Kasumi-1 (cell line): ENCODE data around the gene TJP1.

Experiments
- DNase-seq, 2 experiments: peaks; one replicate each; lab custom pipeline; 2025; lab: John Stamatoyannopoulos, UW

TJP1 gene

DNA sequence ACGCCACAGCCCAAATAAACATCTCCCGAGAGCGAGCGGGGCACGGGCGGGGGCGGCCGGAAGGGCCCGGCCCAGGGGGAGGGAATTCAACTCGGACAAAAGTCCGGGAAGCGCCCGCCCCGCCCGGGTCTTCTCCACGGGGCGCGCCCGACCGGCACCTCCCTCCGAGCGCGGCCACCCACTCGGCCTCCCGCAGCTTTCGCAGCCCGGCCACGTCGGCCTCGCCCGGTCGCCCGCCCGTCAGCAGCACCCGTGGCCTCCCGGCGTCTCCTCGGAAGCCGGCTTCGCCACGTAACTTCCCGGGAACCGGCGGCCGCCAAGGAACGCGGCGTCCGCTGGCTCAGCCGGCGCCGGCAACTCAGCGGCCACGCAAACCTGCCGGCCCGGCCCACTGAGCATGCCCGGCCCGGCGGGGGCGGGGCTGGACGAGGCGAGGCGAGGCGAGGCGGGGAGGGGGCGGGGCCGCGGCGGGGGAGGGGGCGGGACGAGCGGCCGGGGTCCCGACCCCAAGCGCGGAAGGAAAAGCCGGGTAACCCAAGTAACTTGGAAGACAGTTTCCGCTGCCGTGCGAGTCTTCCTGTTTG lies at the start of gene TJP1:
TJP1 (minus strand) TSS at position 369 of the 584 bp plus-strand sequence. CDS start 440 bp downstream, outside the sequence.
- DNase-seq: no peak

DNA sequence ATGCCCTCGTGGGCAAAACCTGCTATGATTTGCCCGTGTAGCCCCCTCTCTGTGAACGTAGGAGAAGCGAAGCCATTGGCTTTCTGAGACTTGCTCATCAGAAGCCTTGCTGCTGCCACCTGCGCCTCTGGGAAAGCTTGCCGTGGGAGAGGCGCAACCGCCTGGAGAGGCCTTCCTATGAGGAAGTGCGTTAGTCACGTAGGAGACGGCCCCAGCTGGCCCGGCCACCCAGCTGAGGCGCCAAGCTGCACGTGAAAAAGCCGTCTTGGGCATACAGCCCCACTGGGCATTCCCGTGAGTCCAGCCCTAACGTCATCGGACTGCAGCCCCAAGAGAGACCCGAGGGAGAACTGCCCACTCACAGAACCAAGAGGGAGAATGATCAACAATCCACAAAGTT lies 49.1 kb upstream of the TJP1 start:
- no peak for DNase-seq

- DNase-seq: no peak
Observed at GRCh38 chr15:29870495-29871151, 48.4 kb upstream of the TJP1 start.

- no peak for DNase-seq
Observed at GRCh38 chr15:29867241-29868000, 45.2 kb upstream of the TJP1 start.

DNA sequence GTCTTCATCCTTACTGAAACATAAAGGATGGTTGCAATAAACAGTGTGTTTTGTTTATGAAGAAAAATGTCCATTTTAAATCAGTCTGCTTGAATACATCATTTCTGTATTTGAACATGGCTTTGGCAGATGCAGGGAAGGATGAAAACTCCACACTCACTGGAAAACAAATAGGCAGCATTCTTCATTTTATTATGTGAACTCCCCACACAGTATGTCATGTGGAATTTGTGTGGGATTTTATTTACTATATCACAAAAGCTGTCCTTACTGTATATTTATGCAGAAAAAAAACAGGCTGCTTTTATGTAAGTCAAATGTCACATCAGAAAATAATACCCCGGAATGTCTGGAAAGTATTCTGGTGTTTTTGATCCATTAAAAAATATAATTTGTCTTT lies 44.1 kb upstream of the TJP1 start:
- no peak for DNase-seq

DNA sequence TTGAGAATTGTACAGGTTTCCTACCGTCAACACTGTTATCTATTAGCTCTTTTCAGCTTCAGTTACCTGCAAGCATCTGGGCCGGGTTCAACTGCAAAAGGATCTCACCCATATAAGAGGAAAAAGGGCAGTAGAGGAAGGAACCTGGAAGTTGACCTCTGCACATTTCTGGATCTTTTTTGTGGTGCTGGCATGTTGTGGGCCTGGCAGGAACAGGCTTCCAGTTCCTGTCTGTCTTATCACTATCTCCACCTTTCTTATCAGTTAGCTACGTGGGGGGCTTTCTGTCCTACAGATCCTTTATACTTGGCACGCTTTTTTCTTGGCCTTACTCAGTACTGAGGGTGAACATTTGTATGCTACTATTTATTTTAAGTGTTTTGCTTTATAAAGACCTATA lies 42.2 kb upstream of the TJP1 start:
- no peak for DNase-seq

DNA sequence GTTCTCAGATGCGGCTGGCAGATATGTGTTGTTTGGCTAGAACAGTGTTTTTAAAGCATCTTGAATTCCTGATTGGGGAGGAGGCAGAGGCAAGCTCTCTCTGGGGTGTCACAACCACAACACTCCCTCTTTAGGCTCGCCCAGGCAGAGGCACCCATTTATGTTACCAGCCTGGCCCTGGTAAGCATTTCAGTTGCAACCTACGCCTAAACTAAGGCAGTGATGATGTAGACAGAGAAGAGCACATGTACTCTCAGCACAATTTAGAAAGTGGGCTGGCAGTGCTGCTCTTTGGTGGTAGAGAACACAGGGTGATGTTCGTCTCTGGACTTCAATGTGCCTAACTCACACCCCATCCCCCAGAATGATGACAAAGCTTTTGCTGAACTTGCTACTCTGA lies 41.2 kb upstream of the TJP1 start:
- DNase-seq: no peak

- no peak for DNase-seq
Observed at GRCh38 chr15:29862271-29862670, 40.0 kb upstream of the TJP1 start.

DNA sequence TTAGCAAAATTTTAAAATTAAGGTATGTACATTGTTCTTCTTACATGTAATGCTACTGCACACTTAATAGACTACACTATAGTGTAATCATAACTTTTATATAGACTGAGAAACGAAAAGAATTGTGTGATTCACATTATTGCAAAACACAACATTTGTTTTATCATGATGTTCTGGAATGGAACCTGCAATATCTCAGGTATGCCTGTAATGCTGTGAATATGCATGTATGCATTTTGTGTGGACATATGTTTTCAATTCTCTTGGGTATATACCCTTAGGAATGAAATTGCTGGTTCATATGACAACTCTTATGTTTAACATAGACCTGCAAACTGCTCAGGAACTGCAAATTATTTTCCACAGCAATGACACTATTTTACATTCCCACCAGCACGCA lies 38.6 kb upstream of the TJP1 start:
- DNase-seq: no peak

DNA sequence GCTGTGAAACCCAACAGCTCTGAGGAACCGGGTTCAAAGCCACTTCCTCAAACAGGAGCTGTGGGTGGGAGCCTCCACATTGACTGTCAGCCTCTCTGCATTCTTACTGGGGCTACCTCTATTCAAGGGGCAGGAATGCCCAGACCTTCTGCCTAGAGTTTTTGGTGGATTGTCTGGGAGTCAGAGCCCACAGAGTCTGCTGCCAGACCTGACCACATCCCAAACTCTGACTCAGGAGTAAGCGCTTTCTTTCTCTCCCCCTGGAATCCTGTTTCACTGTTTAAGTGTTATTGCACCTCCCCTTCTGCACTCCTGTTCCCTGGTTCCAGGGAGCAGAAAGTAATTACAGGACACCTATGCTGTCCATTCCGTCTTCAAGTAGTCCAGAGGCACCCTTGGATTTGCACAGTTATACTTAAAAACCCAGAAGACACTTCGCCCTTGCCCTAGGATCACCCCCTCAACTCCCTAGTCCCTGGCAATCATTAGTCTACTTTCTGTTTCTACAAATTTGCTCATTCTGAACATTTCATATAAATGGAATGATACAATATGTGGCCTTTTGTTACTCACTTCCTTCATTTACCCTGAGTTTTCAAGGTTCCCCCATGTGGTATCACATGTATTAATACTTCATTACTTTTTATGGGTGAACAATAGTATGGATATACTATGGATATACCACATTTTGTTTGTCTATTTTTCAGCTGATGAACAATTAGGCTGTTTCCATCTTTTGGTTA lies 37.9 kb upstream of the TJP1 start:
- no peak for DNase-seq

DNA sequence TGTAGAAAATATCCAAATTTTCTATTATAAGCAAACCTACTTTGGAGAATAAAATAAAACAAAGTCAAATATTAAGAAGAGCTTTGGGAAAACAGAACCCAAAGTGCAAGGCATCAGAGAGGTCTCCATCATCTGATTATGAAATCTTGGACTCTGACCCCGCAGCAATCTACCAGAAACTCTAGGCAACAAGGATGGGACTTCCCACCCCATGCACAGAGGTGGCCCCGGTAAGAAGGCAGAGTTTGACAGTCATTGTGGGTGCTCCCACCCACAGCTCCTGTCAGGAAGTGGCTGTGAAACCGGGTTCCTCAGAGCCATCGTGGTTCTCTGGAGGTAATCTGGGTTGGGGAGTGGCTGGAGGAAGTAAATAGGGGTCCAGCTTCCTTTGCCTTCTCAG lies 37.0 kb upstream of the TJP1 start:
- DNase-seq: no peak

DNA sequence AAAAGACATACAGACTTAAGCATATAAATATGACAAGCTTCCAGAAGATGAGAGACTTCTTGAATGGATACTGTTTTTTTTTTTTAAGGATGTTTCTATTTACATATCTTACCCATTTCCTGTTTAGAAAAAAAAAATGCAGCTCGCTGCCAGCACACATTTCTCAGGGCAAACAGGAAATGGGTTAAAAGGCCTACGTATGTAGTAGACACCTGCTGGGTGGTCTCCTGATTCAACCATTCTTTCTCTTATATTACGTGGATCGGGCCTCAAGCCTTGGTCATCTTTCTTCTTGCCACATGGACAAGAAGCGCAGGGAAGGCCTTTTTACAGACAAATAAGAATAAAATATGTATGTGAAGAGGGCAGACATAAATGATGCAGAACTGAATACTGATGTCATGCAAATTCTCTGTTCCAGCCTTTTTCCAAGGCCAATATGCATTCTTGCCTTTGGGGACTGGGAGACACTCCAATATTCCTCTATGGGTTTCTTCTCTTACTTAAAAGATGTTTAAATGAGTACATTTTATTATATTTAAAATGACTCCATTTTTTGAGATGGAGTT lies 35.0 kb upstream of the TJP1 start:
- DNase-seq: no peak

DNA sequence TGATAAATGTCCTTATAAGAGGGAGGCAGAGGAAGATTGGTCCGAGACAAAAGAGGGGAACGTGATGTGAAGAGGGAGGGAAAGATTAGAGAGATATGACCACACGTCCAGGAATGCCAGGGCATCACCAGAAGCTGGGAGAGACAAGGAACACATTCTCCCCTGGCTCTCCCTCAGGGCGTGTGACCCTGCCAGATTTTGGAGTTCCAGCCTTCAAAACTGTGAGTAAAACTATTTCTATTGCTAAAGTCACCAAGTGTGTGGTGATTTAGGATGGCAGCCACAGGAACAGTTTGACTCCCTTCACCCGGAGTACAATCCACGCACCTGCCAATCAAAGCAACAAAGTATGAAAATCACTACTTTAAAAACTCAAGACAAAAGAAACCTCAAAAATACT lies 32.1 kb upstream of the TJP1 start:
- no peak for DNase-seq

GRCh38 chr15:29853211-29853987 lies 31.1 kb upstream of the TJP1 start:
- no peak for DNase-seq

DNA sequence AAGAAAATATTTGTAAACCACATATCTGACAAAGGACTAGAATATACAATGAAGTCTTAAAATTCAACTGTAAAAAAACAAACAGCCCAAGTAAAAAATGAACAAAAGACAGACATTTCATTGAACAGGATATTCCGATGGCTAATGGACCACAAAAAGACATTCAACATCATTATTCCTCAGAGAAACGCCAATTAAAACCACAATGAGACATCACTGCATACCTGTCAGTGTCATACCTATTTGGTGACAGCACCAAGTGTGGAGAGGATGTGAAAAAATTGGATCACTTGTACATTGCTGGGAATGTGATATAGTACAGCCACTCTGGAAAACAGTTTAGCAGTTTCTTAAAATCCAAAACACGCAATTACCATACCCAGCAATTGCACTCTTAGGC lies 29.9 kb upstream of the TJP1 start:
- no peak for DNase-seq

DNA sequence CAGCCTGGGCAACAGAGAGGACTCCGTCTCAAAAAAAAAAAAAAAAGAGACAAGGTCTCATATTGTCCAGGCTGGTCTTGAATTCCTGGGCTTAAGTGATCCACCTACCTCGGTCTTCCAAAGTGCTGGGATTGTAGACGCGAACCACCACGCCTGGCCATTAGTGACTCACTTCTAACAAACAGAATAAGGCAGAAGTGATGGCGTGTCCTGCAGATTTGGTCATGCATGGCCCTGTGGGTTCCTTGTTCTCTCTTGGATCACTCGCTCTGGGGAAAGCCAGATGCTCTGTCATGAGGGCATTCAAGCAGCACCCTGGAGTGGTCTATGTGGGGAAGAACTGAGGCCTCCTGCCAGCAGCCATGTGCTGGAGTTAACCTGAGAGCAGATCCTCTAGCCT lies 27.4 kb upstream of the TJP1 start:
- no peak for DNase-seq

DNA sequence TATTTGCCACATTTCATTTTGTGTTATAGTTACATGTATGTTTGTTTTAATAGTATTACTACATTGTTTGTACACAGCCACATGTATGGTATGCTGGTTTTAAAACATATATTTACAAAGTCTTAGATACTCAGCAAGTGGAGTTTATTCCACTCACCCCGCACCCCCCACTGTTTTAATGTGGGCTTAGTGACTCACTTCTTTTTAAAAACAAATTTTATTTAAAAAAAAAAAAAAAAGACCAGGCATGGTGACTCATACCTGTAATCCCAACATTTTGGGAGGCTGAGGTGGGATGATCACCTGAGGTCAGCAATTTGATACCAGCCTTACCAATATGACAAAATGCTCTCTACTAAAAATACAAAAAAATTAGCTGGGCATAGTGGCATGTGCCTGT lies 26.9 kb upstream of the TJP1 start:
- DNase-seq: no peak

DNA sequence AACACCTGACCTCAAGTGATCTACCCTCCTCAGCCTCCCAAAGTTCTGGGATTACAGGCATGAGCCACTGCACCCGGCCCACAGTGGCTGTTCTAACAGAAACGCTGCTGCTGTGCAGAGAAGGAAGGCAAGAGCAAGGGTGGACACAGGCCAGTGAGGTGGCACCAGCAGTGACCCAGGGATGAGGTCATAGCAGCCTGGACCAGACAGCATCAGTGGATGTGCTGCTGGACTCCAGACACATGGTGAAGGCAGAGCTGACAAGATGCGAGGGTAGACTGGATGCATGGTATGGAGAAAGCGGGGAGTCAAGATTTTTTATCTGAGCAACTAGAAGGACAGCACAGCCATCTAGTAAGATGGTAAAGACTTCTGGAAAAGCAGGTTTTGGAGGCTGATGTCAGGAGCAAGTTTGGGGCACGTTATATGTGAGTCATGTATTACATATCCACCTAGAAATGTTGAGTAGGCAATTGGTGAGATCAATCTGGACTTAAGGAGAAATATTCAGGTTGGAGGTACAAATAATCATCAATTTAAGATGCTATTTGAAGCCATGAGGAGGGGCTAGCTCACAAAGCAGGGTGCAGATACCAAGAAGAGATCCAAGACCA lies 22.1 kb upstream of the TJP1 start:
- no peak for DNase-seq

DNA sequence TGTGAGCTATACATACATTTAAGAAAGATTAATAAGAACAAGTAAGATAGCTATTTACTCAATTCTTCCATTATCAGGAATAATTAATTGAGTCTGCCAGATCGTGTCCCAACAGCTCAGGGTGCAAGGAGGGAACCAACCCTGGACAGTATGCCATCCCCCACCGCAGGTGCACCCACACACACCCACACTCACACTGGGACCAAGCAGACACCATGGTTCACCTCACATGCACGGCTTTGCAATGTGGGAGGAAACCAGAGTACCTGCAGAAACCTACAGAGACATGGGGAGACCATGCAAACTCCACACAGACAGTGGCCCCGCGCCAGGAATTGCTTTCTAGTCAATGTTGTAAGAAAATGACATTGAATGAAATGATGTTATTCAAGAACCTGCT lies 20.0 kb upstream of the TJP1 start:
- DNase-seq: no peak

- DNase-seq: no peak
Observed at GRCh38 chr15:29840926-29841325, 18.7 kb upstream of the TJP1 start.

DNA sequence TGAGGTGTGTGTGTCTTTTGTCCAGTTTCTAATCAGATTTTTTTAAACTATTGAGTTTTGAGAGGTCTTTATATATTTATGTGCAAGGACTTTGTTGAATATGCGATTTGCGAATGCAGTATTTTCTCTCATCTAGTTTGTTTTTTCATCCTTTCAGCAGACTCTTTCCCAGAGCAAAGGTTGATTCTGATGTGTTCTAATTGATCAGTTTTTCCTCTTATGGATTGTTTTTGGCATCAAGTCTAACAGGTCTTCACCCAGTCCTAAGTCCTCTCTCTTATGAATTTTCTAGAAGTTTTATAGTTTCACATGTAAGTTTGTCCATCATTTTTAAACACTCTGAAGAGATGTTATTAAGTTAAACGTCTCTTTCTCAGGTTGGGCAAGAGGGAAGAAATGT lies 17.8 kb upstream of the TJP1 start:
- no peak for DNase-seq
